RKO (cell line): ENCODE data around the gene STT3B.
"Not testable (repeated sequence)": the region's sequence is repeated elsewhere in the genome, so short reads cannot be mapped to it uniquely, and the experiment has no call there.

Experiments
- DNase-seq: peaks from one replicate; pipeline ENCODE4 v3.0.0-alpha.2; 2016; ENCODE audit warnings: low spot score

Gene STT3B

GRCh38 chr3:31605333-31605732, 72.6 kb downstream of the STT3B start:
- DNase-seq = not testable (repeated sequence)

GRCh38 chr3:31606453-31606852, 73.7 kb downstream of the STT3B start:
- no peak for DNase-seq

- peak; percentile 53 for DNase-seq
Measured at GRCh38 chr3:31610700-31611275, 78.1 kb downstream of the STT3B start.

GRCh38 chr3:31613177-31613576, 80.5 kb downstream of the STT3B start:
- no peak for DNase-seq

- no peak for DNase-seq
Measured at GRCh38 chr3:31613654-31614053, 80.9 kb downstream of the STT3B start.

GRCh38 chr3:31614162-31614921, 81.6 kb downstream of the STT3B start:
- no peak for DNase-seq

- DNase-seq = no peak
Measured at GRCh38 chr3:31615071-31615875, 82.5 kb downstream of the STT3B start.

- DNase-seq = no peak
Measured at GRCh38 chr3:31616711-31617110, 84.0 kb downstream of the STT3B start.

- no peak for DNase-seq
Measured at GRCh38 chr3:31620656-31621055, 87.9 kb downstream of the STT3B start.

- DNase-seq = no peak
Measured at GRCh38 chr3:31621314-31621713, 88.6 kb downstream of the STT3B start.

- DNase-seq = no peak
Measured at GRCh38 chr3:31622636-31623288, 90.0 kb downstream of the STT3B start.

GRCh38 chr3:31624083-31624709, 91.5 kb downstream of the STT3B start:
- DNase-seq = no peak

GRCh38 chr3:31625358-31625757, 92.6 kb downstream of the STT3B start:
- no peak for DNase-seq

- no peak for DNase-seq
Measured at GRCh38 chr3:31629054-31629453, 96.3 kb downstream of the STT3B start.

- DNase-seq = no peak
Measured at GRCh38 chr3:31634476-31634875, 101.8 kb downstream of the STT3B start.

GRCh38 chr3:31635545-31635944, 102.8 kb downstream of the STT3B start:
- no peak for DNase-seq

- no peak for DNase-seq
Measured at GRCh38 chr3:31636049-31636448, 103.3 kb downstream of the STT3B start.

- DNase-seq = no peak
Measured at GRCh38 chr3:31636694-31637442, 104.1 kb downstream of the STT3B start.

GRCh38 chr3:31639828-31640227, 107.1 kb downstream of the STT3B start:
- no peak for DNase-seq

- DNase-seq = no peak
Measured at GRCh38 chr3:31645256-31645655, 112.5 kb downstream of the STT3B start.

- no peak for DNase-seq
Measured at GRCh38 chr3:31648286-31648968, 115.7 kb downstream of the STT3B start.
